GM12864 (cell line): Measurements from ENCODE around the gene SAP130.

Experiments
- DNase-seq: peaks from one replicate; pipeline ENCODE4 v3.0.0-alpha.2; 2011; ENCODE audit warnings: low read depth
- H3K4me3 ChIP-seq: 2 replicates; pipeline ENCODE4 v1.5.1; 2011; ENCODE audit warnings: mild to moderate bottlenecking, low read depth, low read length, control low read depth
- CTCF ChIP-seq: IDR thresholded peaks from 2 replicates; pipeline ENCODE4 v1.5.1; 2011; ENCODE audit warnings: low read depth, mild to moderate bottlenecking, moderate library complexity, low read length, control low read depth, inconsistent platforms; ENCODE audit errors: missing control alignments

The SAP130 gene

GRCh38 chr2:128027278-128027800 is 520 bp downstream of the SAP130 start:
- TF ChIP-seq CTCF = no peak
- peak; percentile 94 for DNase-seq
- H3K4me3 ChIP-seq = peak overlapping the region; percentile 94

- no peak for TF ChIP-seq CTCF
- DNase-seq = no peak
- peak overlapping the region; percentile 80 for H3K4me3 ChIP-seq
Observed at GRCh38 chr2:128026448-128027277, 1.2 kb downstream of the SAP130 start.

- DNase-seq = no peak
- TF ChIP-seq CTCF = no peak
- no peak overlapping the region for H3K4me3 ChIP-seq
Observed at GRCh38 chr2:128024816-128025215, 3.0 kb downstream of the SAP130 start.

GRCh38 chr2:128017561-128017960 is 10.3 kb downstream of the SAP130 start:
- DNase-seq = no peak
- H3K4me3 ChIP-seq = no peak overlapping the region
- no peak for TF ChIP-seq CTCF

GRCh38 chr2:128016620-128017019 is 11.2 kb downstream of the SAP130 start:
- TF ChIP-seq CTCF = no peak
- no peak for DNase-seq

GRCh38 chr2:128012698-128013097 is 15.2 kb downstream of the SAP130 start:
- no peak overlapping the region for H3K4me3 ChIP-seq
- DNase-seq = no peak
- TF ChIP-seq CTCF = no peak

More at GRCh38 chr2:128016620-128017019, 11.2 kb downstream of the SAP130 start:
- H3K4me3 ChIP-seq = no peak overlapping the region

GRCh38 chr2:128008074-128008672 is 19.7 kb downstream of the SAP130 start:
- TF ChIP-seq CTCF = no peak
- no peak for DNase-seq
- H3K4me3 ChIP-seq = no peak overlapping the region
